ENCODE results near the gene ZNF556. TPM values are rescaled to one million over a fixed set of nuclear protein-coding genes. Genes with fewer than 3 reads are reported as not detected.
"Not testable (repeated sequence)": the region's sequence is repeated elsewhere in the genome, so short reads cannot be mapped to it uniquely, and the experiment has no call there.

The ZNF556 gene
- total and polyA plus RNA-seq, 2 donors from 2014 or later = 0.56 to 0.76 TPM

- Histone ChIP-seq H3K4me1 (ENCODE audit: control insufficient read depth in 2 of 3, insufficient read depth in 2 of 3, low read depth in 1 of 3, low read length in 3 of 3) (peaks cover 0 to 3% (median 0%) of the 10 kb centered on the region in 3 donors), H3K27me3 (ENCODE audit: control insufficient read depth, insufficient read depth, low read length) (no peaks in the 10 kb centered on the region), H3K9me3 (ENCODE audit: control insufficient read depth in 2 of 3, insufficient read depth in 1 of 3, low read length in 3 of 3) (no peaks in the 10 kb centered on the region), H3K36me3 (ENCODE audit: control insufficient read depth in 2 of 3, insufficient read depth in 3 of 3, low read length in 3 of 3) (no peaks in the 10 kb centered on the region), H3K4me3 (ENCODE audit: low read length in 3 of 3) (no peak overlapping the region), H3K27ac (ENCODE audit: low read depth in 2 of 2, low read length in 2 of 2) (no peak overlapping the region), H3K9ac (ENCODE audit: low read length in 3 of 3) (no peak overlapping the region)
- peak; percentile 58 for TF ChIP-seq CTCF (IDR thresholded peaks at IDR 0.05; ENCODE audit: borderline replicate concordance, extremely low read depth, insufficient read depth)
- peak in 2 of 5 donors; percentile 89 for DNase-seq
- intact Hi-C loops (cut with DNase I) = no loop called here
- FAIRE-seq = peak; percentile 3
Observed at GRCh38 chr19:2887391-2887914, 20.3 kb downstream of the ZNF556 start.

- H3K36me3 ChIP-seq (ENCODE audit: control insufficient read depth in 2 of 3, insufficient read depth in 3 of 3, low read length in 3 of 3) = no peaks in the 10 kb centered on the region
- peaks cover 0 to 3% (median 0%) of the 10 kb centered on the region in 3 donors for H3K4me1 ChIP-seq (ENCODE audit: control insufficient read depth in 2 of 3, insufficient read depth in 2 of 3, low read depth in 1 of 3, low read length in 3 of 3)
- no peak overlapping the region for H3K27ac ChIP-seq (ENCODE audit: low read depth in 2 of 2, low read length in 2 of 2)
- FAIRE-seq (no peak), DNase-seq (peak in 2 of 5 donors; percentile 27 to 79)
- no peak overlapping the region for H3K4me3 ChIP-seq (ENCODE audit: low read length in 3 of 3)
- no peak overlapping the region for H3K9ac ChIP-seq (ENCODE audit: low read length in 3 of 3)
- TF ChIP-seq CTCF (IDR thresholded peaks at IDR 0.05; ENCODE audit: borderline replicate concordance, extremely low read depth, insufficient read depth) = no peak
- no peaks in the 10 kb centered on the region for H3K27me3 ChIP-seq (ENCODE audit: control insufficient read depth, insufficient read depth, low read length)
- H3K9me3 ChIP-seq (ENCODE audit: control insufficient read depth in 2 of 3, insufficient read depth in 1 of 3, low read length in 3 of 3) = no peaks in the 10 kb centered on the region
- intact Hi-C loops (cut with DNase I) = no loop called here
Observed at GRCh38 chr19:2888731-2889224, 21.6 kb downstream of the ZNF556 start.

- H3K36me3 ChIP-seq (ENCODE audit: control insufficient read depth in 2 of 3, insufficient read depth in 3 of 3, low read length in 3 of 3); H3K4me1 ChIP-seq (ENCODE audit: control insufficient read depth in 2 of 3, insufficient read depth in 2 of 3, low read depth in 1 of 3, low read length in 3 of 3); H3K4me3 ChIP-seq (ENCODE audit: low read length in 3 of 3); DNase-seq; intact Hi-C loops (cut with DNase I); H3K27me3 ChIP-seq (ENCODE audit: control insufficient read depth, insufficient read depth, low read length); H3K9me3 ChIP-seq (ENCODE audit: control insufficient read depth in 2 of 3, insufficient read depth in 1 of 3, low read length in 3 of 3); H3K27ac ChIP-seq (ENCODE audit: low read depth in 2 of 2, low read length in 2 of 2); H3K9ac ChIP-seq (ENCODE audit: low read length in 3 of 3); FAIRE-seq: not testable (repeated sequence)
Observed at GRCh38 chr19:2890531-2890930, 23.4 kb downstream of the ZNF556 start.

- Histone ChIP-seq H3K36me3 (ENCODE audit: control insufficient read depth in 2 of 3, insufficient read depth in 3 of 3, low read length in 3 of 3) (no peaks in the 10 kb centered on the region), H3K9ac (ENCODE audit: low read length in 3 of 3) (no peak overlapping the region), H3K27me3 (ENCODE audit: control insufficient read depth, insufficient read depth, low read length) (no peaks in the 10 kb centered on the region), H3K9me3 (ENCODE audit: control insufficient read depth in 2 of 3, insufficient read depth in 1 of 3, low read length in 3 of 3) (peaks cover 0 to 7% (median 0%) of the 10 kb centered on the region in 3 donors), H3K4me3 (ENCODE audit: low read length in 3 of 3) (no peak overlapping the region), H3K4me1 (ENCODE audit: control insufficient read depth in 2 of 3, insufficient read depth in 2 of 3, low read depth in 1 of 3, low read length in 3 of 3) (no peaks in the 10 kb centered on the region), H3K27ac (ENCODE audit: low read depth in 2 of 2, low read length in 2 of 2) (no peak overlapping the region)
- DNase-seq (no peak), FAIRE-seq (no peak)
- intact Hi-C loops (cut with DNase I) = no loop called here
- TF ChIP-seq CTCF (IDR thresholded peaks at IDR 0.05; ENCODE audit: borderline replicate concordance, extremely low read depth, insufficient read depth) = no peak
Observed at GRCh38 chr19:2896694-2897093, 29.6 kb downstream of the ZNF556 start.
